AG09319 (cell line): Measurements from ENCODE around the gene TANGO6.

Source experiments
- DNase-seq: peaks from one replicate; pipeline ENCODE4 v3.0.0-alpha.2; 2010; ENCODE audit warnings: low read depth; ENCODE audit errors: extremely low read depth
- TF ChIP-seq, protein P1 (sequence below): IDR thresholded peaks from 2 replicates; pipeline ENCODE4 v1.5.1; 2011; ENCODE audit warnings: low read depth, mild to moderate bottlenecking, inconsistent platforms, low read length, moderate library complexity

The TANGO6 gene

DNA sequence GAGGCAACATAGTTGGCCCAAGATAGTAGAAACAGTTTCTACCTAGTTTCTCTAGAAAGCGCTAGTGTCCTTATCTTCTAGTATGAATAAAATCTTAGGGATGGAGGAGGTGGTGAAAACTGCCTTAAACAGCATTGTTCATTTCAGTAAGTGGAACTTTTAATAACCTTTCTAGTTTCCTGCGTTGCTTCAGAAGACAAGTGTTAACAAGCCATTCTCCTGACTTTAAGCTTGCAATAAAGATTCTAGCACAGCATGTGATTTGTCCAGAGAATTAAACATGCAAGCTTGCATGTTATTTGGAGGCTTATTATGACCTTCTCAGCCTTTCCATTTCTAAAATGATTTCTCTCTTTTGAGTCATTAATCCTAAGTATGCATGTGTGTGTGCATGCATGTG, 72.3 kb downstream of the TANGO6 start:
- TF ChIP-seq, protein P1, sequence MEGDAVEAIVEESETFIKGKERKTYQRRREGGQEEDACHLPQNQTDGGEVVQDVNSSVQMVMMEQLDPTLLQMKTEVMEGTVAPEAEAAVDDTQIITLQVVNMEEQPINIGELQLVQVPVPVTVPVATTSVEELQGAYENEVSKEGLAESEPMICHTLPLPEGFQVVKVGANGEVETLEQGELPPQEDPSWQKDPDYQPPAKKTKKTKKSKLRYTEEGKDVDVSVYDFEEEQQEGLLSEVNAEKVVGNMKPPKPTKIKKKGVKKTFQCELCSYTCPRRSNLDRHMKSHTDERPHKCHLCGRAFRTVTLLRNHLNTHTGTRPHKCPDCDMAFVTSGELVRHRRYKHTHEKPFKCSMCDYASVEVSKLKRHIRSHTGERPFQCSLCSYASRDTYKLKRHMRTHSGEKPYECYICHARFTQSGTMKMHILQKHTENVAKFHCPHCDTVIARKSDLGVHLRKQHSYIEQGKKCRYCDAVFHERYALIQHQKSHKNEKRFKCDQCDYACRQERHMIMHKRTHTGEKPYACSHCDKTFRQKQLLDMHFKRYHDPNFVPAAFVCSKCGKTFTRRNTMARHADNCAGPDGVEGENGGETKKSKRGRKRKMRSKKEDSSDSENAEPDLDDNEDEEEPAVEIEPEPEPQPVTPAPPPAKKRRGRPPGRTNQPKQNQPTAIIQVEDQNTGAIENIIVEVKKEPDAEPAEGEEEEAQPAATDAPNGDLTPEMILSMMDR, result no peak
- no peak for DNase-seq

DNA sequence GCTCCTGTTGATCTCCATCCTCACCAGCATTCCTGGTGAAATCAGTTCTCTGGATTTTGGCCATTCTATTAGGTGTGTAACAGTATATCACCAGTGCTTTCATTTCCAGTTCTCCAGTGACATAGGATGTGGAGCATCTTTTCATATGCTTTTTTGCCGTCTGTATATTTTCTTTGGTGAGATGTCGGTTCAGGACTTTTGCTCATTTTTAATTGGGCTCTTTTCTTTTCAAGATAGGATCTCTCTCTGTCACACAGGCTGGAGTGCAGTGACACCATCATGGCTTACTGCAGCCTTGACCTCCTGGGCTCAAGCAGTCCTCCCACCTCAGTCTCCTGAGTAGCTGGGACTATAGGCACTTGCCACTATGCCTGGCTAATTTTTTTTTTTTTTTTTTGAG, 74.2 kb downstream of the TANGO6 start:
- TF ChIP-seq, protein P1, result no peak
- DNase-seq, result no peak

DNA sequence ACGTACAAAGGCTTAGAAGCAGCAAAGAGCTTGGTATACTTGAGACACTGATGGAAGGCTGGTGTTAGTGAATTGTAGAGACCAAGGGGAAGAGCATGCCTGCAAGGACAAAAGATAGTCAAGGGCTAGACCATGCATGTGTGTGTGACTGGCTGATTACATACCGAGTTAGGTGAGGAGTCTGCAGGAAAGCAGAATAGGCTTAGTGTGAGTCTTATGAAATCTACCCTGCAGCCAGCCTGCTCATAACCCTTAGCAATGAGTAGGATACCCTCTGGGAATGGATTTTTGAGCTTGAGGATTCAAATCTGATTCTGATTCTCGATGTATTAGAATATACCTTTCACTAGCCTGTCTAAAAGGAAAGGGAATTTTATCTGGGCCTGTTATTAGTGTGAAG, 77.0 kb downstream of the TANGO6 start:
- no peak for DNase-seq
- TF ChIP-seq, protein P1, result no peak

DNA sequence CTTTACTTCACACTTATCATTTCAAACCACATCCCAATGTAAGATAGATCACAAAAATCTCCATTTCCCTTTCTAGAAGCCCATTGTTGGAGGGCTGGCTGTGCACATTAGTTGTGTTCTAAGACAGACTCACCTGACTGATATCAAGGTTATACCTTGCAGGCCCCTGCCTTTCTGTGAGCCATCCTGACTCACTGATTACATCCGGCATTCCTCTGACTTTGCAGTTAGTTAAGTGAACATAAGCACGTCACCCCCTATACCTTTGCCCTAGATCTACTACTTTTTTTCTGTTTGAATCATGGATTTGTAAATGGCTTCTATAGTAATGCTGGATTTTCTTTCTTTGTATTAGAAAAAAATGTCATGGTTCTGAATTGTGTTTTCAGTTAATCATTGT, 78.3 kb downstream of the TANGO6 start:
- DNase-seq, result no peak

DNA sequence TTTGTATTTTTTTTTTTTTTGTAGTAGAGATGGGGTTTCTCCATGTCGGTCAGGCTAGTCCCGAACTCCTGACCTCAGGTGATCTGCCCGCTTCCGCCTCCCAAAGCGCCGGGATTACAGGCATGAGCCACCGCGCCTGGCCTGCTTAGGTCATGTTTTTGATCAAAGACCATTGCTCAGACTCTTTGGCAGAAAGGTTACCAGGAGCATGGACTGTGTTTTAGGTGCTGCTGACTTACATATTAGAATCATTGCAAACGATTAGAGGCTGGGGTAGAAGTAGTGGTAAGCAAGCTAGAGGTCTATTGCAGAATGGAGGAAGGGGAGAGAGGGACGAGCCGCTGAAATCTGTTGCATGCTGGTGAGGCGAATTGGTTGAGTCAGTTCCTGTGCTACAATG, 79.8 kb downstream of the TANGO6 start:
- TF ChIP-seq, protein P1, result no peak
- no peak for DNase-seq

More for the DNA sequence above, 78.3 kb downstream of the TANGO6 start:
- TF ChIP-seq, protein P1, result no peak

DNA sequence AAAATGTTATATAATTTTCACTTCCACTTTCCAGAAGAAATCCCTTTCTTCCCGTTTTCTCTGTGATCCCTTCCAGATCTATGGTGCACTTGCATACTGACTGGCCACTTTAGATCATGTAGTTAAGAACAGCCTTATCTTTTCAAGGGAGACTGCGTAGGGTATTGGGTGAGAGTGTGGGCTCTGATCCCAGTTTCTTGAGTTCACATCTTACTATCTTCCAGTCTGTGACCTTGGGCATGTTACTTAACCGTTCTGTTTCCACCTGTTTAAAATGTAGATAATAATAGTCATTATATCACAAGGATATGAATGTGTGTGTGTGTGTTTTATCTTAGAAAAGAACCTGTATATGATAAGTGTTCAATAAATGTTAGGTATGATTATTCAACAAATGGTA, 83.7 kb downstream of the TANGO6 start:
- no peak for DNase-seq
- TF ChIP-seq, protein P1, result no peak

DNA sequence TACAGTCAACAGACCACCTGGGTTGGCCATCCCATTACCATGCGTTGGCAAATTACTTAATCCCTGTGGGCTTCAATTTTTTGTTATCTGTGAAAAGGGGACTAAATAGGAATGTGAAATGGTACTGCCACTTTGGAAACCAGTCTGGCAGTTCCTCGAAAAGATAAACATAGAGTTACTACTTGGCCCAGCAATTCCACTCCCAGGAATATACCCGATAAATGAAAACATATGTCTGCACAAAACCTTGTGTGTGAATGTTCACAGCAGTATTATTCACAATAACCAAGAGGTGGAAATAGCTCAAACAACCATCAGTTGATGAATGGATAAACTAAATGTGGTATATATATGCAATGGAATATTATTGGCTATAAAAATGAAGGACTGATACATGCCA, 87.9 kb downstream of the TANGO6 start:
- DNase-seq, result no peak
- TF ChIP-seq, protein P1, result no peak
